ENCODE data around the gene MRPS7. TPM values are rescaled to one million over a fixed set of nuclear protein-coding genes. Genes with fewer than 3 reads are reported as not detected.

Gene MRPS7
- total and polyA plus RNA-seq, 10 of the 15 experiments (the other 5 are each of a cell fraction or from before 2014, with no cell fraction given), result 88.4 to 217 (median 109) TPM

DNA sequence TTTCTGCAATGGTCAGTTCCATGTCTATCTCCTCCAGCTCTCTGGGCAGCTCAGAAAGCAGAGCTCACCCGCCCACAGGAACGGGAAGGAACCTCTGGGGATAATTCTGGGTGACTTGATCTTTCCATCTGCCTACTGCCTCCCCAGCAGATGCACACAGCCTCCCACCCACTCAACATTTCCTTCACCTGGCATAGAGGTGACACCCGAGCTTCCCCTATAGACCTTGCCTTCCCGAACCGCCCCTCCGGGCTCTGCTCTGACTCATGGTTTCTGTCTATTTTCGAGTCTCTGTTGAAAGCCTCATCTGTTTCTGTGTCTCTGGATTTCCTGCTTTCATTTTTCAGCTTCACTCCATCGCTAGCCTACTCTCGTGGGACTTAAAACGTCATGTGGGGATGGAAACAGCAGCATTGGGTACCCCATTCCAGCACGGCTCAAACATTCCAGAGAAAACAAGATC lies 11.6 kb upstream of the MRPS7 start (continued):
- TF ChIP-seq, protein P1, sequence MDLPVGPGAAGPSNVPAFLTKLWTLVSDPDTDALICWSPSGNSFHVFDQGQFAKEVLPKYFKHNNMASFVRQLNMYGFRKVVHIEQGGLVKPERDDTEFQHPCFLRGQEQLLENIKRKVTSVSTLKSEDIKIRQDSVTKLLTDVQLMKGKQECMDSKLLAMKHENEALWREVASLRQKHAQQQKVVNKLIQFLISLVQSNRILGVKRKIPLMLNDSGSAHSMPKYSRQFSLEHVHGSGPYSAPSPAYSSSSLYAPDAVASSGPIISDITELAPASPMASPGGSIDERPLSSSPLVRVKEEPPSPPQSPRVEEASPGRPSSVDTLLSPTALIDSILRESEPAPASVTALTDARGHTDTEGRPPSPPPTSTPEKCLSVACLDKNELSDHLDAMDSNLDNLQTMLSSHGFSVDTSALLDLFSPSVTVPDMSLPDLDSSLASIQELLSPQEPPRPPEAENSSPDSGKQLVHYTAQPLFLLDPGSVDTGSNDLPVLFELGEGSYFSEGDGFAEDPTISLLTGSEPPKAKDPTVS (IDR thresholded peaks at IDR 0.05; ENCODE audit: low read depth, low read length), result no peak
- no peak for TF ChIP-seq SRF (IDR thresholded peaks at IDR 0.05; ENCODE audit: low read depth in 2 of 2, low read length in 2 of 2)
- TF ChIP-seq, protein P2, sequence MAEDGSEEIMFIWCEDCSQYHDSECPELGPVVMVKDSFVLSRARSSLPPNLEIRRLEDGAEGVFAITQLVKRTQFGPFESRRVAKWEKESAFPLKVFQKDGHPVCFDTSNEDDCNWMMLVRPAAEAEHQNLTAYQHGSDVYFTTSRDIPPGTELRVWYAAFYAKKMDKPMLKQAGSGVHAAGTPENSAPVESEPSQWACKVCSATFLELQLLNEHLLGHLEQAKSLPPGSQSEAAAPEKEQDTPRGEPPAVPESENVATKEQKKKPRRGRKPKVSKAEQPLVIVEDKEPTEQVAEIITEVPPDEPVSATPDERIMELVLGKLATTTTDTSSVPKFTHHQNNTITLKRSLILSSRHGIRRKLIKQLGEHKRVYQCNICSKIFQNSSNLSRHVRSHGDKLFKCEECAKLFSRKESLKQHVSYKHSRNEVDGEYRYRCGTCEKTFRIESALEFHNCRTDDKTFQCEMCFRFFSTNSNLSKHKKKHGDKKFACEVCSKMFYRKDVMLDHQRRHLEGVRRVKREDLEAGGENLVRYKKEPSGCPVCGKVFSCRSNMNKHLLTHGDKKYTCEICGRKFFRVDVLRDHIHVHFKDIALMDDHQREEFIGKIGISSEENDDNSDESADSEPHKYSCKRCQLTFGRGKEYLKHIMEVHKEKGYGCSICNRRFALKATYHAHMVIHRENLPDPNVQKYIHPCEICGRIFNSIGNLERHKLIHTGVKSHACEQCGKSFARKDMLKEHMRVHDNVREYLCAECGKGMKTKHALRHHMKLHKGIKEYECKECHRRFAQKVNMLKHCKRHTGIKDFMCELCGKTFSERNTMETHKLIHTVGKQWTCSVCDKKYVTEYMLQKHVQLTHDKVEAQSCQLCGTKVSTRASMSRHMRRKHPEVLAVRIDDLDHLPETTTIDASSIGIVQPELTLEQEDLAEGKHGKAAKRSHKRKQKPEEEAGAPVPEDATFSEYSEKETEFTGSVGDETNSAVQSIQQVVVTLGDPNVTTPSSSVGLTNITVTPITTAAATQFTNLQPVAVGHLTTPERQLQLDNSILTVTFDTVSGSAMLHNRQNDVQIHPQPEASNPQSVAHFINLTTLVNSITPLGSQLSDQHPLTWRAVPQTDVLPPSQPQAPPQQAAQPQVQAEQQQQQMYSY (CRISPR knock-in tag; IDR thresholded peaks at IDR 0.05), result no peak
- 0 out of 2 replicates have a peak, but pooled peaks have one; percentile 14 for TF ChIP-seq IRF4 (IDR thresholded peaks at IDR 0.05; ENCODE audit: low read depth, low read length)
- TF ChIP-seq, protein P3, sequence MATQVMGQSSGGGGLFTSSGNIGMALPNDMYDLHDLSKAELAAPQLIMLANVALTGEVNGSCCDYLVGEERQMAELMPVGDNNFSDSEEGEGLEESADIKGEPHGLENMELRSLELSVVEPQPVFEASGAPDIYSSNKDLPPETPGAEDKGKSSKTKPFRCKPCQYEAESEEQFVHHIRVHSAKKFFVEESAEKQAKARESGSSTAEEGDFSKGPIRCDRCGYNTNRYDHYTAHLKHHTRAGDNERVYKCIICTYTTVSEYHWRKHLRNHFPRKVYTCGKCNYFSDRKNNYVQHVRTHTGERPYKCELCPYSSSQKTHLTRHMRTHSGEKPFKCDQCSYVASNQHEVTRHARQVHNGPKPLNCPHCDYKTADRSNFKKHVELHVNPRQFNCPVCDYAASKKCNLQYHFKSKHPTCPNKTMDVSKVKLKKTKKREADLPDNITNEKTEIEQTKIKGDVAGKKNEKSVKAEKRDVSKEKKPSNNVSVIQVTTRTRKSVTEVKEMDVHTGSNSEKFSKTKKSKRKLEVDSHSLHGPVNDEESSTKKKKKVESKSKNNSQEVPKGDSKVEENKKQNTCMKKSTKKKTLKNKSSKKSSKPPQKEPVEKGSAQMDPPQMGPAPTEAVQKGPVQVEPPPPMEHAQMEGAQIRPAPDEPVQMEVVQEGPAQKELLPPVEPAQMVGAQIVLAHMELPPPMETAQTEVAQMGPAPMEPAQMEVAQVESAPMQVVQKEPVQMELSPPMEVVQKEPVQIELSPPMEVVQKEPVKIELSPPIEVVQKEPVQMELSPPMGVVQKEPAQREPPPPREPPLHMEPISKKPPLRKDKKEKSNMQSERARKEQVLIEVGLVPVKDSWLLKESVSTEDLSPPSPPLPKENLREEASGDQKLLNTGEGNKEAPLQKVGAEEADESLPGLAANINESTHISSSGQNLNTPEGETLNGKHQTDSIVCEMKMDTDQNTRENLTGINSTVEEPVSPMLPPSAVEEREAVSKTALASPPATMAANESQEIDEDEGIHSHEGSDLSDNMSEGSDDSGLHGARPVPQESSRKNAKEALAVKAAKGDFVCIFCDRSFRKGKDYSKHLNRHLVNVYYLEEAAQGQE (IDR thresholded peaks at IDR 0.05; ENCODE audit: low read depth, low read length), result no peak
- TF ChIP-seq, protein P4, sequence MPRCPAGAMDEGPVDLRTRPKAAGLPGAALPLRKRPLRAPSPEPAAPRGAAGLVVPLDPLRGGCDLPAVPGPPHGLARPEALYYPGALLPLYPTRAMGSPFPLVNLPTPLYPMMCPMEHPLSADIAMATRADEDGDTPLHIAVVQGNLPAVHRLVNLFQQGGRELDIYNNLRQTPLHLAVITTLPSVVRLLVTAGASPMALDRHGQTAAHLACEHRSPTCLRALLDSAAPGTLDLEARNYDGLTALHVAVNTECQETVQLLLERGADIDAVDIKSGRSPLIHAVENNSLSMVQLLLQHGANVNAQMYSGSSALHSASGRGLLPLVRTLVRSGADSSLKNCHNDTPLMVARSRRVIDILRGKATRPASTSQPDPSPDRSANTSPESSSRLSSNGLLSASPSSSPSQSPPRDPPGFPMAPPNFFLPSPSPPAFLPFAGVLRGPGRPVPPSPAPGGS (IDR thresholded peaks at IDR 0.05; ENCODE audit: borderline replicate concordance, insufficient read depth, low read depth, low read length, poor library complexity, severe bottlenecking), result peak; percentile 25
- TF ChIP-seq CHD1 (IDR thresholded peaks at IDR 0.05; ENCODE audit: low read depth, low read length), result no peak
- no peak for TF ChIP-seq NRF1 (conservative IDR thresholded peaks at IDR 0.05; ENCODE audit: low read depth, low read length)
- TF ChIP-seq JUND (IDR thresholded peaks at IDR 0.05; ENCODE audit: low read depth, low read length), result no peak
- TF ChIP-seq MXI1 (IDR thresholded peaks at IDR 0.05; ENCODE audit: low read depth, low read length), result no peak
- TF ChIP-seq ZNF24 (IDR thresholded peaks at IDR 0.05), result no peak
- no peak for TF ChIP-seq PML (IDR thresholded peaks at IDR 0.05; ENCODE audit: low read length)
- TF ChIP-seq SPI1 (IDR thresholded peaks at IDR 0.05; ENCODE audit: borderline replicate concordance, insufficient read depth, low read depth, low read length), result no peak
- no peak for TF ChIP-seq RCOR1 (conservative IDR thresholded peaks at IDR 0.05; ENCODE audit: low read depth, low read length)
- TF ChIP-seq, protein P5, sequence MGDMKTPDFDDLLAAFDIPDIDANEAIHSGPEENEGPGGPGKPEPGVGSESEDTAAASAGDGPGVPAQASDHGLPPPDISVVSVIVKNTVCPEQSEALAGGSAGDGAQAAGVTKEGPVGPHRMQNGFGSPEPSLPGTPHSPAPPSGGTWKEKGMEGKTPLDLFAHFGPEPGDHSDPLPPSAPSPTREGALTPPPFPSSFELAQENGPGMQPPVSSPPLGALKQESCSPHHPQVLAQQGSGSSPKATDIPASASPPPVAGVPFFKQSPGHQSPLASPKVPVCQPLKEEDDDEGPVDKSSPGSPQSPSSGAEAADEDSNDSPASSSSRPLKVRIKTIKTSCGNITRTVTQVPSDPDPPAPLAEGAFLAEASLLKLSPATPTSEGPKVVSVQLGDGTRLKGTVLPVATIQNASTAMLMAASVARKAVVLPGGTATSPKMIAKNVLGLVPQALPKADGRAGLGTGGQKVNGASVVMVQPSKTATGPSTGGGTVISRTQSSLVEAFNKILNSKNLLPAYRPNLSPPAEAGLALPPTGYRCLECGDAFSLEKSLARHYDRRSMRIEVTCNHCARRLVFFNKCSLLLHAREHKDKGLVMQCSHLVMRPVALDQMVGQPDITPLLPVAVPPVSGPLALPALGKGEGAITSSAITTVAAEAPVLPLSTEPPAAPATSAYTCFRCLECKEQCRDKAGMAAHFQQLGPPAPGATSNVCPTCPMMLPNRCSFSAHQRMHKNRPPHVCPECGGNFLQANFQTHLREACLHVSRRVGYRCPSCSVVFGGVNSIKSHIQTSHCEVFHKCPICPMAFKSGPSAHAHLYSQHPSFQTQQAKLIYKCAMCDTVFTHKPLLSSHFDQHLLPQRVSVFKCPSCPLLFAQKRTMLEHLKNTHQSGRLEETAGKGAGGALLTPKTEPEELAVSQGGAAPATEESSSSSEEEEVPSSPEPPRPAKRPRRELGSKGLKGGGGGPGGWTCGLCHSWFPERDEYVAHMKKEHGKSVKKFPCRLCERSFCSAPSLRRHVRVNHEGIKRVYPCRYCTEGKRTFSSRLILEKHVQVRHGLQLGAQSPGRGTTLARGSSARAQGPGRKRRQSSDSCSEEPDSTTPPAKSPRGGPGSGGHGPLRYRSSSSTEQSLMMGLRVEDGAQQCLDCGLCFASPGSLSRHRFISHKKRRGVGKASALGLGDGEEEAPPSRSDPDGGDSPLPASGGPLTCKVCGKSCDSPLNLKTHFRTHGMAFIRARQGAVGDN (IDR thresholded peaks at IDR 0.05), result no peak
- TF ChIP-seq ZNF274 (IDR thresholded peaks at IDR 0.05; ENCODE audit: insufficient read depth, insufficient read length), result no peak
